ENCODE results near the gene BDP1. TPM values are rescaled to one million over a fixed set of nuclear protein-coding genes. Genes with fewer than 3 reads are reported as not detected.
"Not testable (repeated sequence)": the region's sequence is repeated elsewhere in the genome, so short reads cannot be mapped to it uniquely, and the experiment has no call there.

Gene BDP1
- total and polyA plus RNA-seq, 12 donors = 5.3 to 19.8 (median 17.1) TPM

DNA sequence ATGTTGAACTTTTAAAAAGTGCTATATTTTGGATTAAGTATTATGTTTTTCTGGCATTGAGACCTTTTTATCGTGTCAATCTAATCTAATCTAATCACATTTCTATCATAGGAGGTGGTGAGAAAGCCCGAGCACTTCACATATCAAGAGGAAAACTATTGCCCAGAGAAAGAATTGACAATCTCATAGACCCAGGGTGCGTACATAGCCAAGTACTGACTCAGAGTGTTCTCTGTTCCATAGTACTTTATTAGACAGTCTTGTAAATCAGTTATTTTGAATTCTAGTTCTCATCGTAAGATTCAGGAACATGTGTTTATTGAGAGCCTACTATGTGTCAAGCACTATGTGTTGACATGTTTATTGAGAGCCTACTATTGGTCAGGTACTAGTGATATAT, 140.7 kb downstream of the BDP1 start:
- H3K27ac ChIP-seq = no peak overlapping the region
- no peaks in the 10 kb centered on the region for H3K27me3 ChIP-seq
- TF ChIP-seq, protein P1, sequence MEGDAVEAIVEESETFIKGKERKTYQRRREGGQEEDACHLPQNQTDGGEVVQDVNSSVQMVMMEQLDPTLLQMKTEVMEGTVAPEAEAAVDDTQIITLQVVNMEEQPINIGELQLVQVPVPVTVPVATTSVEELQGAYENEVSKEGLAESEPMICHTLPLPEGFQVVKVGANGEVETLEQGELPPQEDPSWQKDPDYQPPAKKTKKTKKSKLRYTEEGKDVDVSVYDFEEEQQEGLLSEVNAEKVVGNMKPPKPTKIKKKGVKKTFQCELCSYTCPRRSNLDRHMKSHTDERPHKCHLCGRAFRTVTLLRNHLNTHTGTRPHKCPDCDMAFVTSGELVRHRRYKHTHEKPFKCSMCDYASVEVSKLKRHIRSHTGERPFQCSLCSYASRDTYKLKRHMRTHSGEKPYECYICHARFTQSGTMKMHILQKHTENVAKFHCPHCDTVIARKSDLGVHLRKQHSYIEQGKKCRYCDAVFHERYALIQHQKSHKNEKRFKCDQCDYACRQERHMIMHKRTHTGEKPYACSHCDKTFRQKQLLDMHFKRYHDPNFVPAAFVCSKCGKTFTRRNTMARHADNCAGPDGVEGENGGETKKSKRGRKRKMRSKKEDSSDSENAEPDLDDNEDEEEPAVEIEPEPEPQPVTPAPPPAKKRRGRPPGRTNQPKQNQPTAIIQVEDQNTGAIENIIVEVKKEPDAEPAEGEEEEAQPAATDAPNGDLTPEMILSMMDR (IDR thresholded peaks at IDR 0.05) = no peak
- no peaks in the 10 kb centered on the region for H3K9me3 ChIP-seq
- ATAC-seq (no peak), DNase-seq (no peak)
- intact Hi-C loops (cut with DNase I) = no loop called here
- no peak overlapping the region for H3K4me3 ChIP-seq
- peaks cover 0 to 73% (median 32%) of the 10 kb centered on the region in 9 donors for H3K36me3 ChIP-seq
- H3K4me1 ChIP-seq = peaks cover 0 to 10% (median 5%) of the 10 kb centered on the region in 9 donors
- WGBS, 2 donors = 92% methylated on average over 4 of the region's 4 CpGs

DNA sequence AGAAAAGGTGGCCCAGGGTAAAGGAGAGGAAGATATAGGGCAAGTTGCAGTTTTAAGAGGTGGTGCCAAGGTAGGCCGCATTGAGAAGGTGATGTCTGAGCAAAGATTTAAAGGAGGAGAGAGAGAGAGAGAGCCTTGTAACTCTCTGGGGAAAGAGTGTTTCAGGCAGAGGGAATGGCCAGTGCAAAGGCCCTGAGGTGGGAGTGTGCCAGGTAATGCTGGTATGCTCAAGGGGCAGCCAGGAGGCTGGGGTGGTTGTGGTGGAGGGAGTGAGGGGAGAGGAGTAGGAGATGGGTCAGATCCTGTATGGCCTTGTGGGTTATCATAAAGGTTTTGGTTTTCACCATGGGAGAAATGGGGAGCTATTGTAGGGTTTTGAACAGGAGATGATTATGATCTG, 141.6 kb downstream of the BDP1 start:
- H3K4me1 ChIP-seq = peaks cover 0 to 17% (median 5%) of the 10 kb centered on the region in 9 donors
- TF ChIP-seq, protein P1 (IDR thresholded peaks at IDR 0.05) = no peak
- H3K36me3 ChIP-seq = peaks cover 0 to 81% (median 32%) of the 10 kb centered on the region in 9 donors
- WGBS, 2 donors = 98 to 100% methylated on average over 1 of the region's 1 CpG
- ATAC-seq (no peak), DNase-seq (no peak)
- no peaks in the 10 kb centered on the region for H3K9me3 ChIP-seq
- no peak overlapping the region for H3K4me3 ChIP-seq
- H3K27me3 ChIP-seq = no peaks in the 10 kb centered on the region
- intact Hi-C loops (cut with DNase I) = no loop called here
- H3K27ac ChIP-seq = no peak overlapping the region

DNA sequence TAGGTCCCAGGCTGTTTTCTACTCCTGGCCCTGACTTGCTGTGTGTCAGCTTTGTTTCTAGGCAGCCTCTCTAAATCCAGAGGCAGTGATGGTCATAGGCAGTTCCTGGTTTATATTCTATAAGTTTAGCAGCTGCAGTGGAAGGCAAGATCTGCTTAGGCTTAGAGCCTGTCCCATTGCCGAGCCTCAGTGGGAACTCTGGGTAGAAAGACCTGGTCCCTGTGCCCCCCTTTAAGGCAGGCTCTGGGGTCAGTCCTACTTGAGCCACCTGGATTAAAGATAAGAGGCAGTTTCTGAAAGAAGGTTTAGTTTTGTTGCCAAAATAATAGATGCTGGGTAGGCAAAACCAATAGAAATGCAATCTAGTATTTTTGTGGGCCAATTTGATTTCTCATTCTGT, 145.3 kb downstream of the BDP1 start:
- TF ChIP-seq, protein P1 (IDR thresholded peaks at IDR 0.05) = no peak
- no peak overlapping the region for H3K4me3 ChIP-seq
- intact Hi-C loops (cut with DNase I) = no loop called here
- H3K27me3 ChIP-seq = no peaks in the 10 kb centered on the region
- H3K27ac ChIP-seq = peak overlapping the region; percentile 24 to 83 (median 72)
- H3K4me1 ChIP-seq = peaks cover 0 to 20% (median 5%) of the 10 kb centered on the region in 9 donors
- no peaks in the 10 kb centered on the region for H3K9me3 ChIP-seq
- no peak for DNase-seq
- H3K36me3 ChIP-seq = peaks cover 0 to 89% (median 51%) of the 10 kb centered on the region in 9 donors
- 78 to 86% methylated on average over 1 of the region's 1 CpG for WGBS, 2 donors
- ATAC-seq = peak in 7 of 8 donors; percentile 16 to 67 (median 39)

DNA sequence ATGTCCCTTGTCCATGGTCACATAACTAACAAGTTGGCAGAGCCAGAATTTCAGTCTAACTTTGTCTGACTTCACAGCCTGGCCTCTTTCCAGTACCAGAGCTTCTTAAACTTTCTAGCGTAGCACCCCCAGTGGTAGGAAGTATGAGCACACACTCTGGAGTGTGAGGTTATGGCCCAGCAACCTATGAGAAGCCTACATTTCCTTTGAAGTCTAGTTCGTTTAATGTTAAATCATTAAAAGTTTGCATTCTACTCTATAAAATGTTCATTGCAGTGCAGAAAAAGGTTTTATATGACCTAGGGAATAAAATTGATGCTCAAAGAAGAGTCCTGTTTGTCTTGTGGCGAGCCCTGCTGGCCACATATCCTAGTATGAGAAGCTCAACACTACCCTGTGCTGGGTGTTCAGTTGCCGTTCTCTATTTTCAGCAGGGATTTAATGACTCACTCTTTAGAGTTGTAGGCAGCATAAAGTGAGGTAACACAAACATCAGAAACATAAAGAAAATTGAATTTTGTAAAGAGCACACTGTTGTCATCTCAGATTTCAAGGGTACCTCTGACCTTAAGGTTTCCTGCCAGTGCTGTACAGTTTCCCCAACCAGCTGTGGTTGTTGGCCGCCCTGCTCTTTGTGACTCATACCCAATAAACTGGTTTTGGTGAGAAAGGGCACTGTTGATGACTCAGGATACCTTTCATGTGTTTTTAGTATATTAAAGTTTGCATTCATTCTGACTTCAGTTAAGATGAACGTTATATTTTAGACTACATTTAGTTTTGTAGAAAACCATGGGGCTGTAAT, 146.0 kb downstream of the BDP1 start:
- Histone ChIP-seq H3K27me3 (no peaks in the 10 kb centered on the region), H3K27ac (peak overlapping the region in 8 of 10 donors; percentile 68 to 83 (median 73)), H3K4me3 (no peak overlapping the region), H3K36me3 (peaks cover 0 to 82% (median 51%) of the 10 kb centered on the region in 9 donors), H3K9me3 (no peaks in the 10 kb centered on the region), H3K4me1 (peaks cover 0 to 20% (median 5%) of the 10 kb centered on the region in 9 donors)
- DNase-seq = peak in 1 of 2 donors; percentile 82
- intact Hi-C loops (cut with DNase I) = no loop called here
- WGBS, 2 donors = 74 to 76% methylated on average over 6 of the region's 6 CpGs
- peak; percentile 82 to 96 (median 92) for ATAC-seq
- TF ChIP-seq, protein P1 (IDR thresholded peaks at IDR 0.05) = peak; percentile 39 to 73 (median 63)

DNA sequence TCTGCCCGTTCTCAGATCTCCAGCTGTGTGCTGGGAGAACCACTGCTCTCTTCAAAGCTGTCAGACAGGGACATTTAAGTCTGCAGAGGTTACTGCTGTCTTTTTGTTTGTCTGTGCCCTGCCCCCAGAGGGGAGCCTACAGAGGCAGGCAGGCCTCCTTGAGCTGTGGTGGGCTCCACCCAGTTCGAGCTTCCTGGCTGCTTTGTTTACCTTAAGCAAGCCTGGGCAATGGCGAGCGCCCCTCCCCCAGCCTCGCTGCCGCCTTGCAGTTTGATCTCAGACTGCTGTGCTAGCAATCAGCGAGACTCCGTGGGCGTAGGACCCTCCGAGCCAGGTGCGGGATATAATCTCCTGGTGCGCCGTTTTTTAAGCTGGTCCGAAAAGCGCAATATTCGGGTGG, 154.5 kb downstream of the BDP1 start:
- H3K4me3 ChIP-seq; H3K27ac ChIP-seq; H3K27me3 ChIP-seq; ATAC-seq; H3K9me3 ChIP-seq; intact Hi-C loops (cut with DNase I); DNase-seq; H3K4me1 ChIP-seq: not testable (repeated sequence)
- H3K36me3 ChIP-seq = peaks cover 0 to 50% (median 11%) of the 10 kb centered on the region in 9 donors
- 97 to 100% methylated on average over 12 to 15 of the region's 16 CpGs for WGBS, 2 donors

Data from heart right ventricle (tissue), 16 donors.